IPS-NIHi7 (cell line): Measurements from ENCODE around the gene B4GALT5.

Experiments used
- DNase-seq: peaks from one replicate; pipeline ENCODE4 v3.0.0; 2012; ENCODE audit warnings: mixed read lengths; ENCODE audit errors: extremely low spot score

B4GALT5 gene

DNA sequence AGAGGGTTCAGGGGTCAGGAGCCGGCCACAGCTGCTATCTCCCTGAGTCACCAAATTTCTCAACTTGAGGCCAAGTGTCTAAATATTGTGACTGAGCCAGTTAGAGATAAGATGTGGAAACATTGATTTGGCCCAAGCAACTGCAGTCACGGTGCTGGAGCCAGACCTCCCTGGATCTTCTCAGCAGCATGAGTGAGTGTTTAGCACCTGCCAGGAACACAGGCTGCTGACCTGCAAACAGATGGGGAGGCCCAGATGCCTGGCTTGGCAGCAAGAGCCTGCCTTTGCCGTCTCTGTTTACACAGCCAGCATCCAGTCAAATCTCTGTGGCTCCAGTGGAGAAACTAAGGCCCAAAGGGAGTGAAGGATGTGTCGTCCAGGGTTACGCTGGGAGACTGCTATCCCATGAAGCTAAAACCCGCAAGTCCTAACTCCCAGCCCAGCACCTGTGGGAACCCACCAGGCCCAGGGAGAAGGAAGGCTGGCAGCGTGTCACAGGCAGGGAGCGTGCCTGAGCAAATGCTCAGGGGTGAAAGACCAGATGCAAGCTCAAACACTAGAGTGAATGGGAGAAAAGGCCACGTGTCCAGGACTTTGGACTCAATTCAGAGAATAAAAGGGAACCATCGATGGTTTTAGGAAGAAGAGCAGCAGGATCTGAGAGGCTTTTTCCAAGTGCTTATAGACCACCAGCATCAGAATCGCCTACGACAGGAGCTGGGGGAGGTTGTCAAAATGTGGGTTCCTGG lies 129.8 kb downstream of the B4GALT5 start:
- no peak for DNase-seq

DNA sequence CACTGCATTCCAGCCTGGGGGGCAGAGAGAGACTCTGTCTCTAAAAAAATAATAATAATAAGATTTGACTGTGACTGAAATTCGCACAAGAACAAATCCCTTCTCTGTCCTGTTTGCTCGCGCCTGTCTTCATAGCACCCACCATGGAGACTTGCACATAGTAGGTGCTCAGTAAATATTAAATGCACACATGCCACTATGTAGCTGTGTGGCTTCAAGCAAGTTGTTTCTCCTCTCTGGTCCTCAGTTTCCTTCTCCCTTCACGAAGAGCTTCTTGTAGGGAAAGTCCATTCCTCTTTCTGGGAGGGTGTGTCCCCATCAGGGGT lies 130.4 kb downstream of the B4GALT5 start:
- DNase-seq: no peak
